NCI-H128 (cell line): ENCODE data around the gene SLC34A3.

Experiments
- DNase-seq: peaks from one replicate; lab custom pipeline; 2025; ENCODE audit not compliant: unreplicated experiment; lab: John Stamatoyannopoulos, UW

The SLC34A3 gene

GRCh38 chr9:137230705-137231371 is at the start of gene SLC34A3:
Gene SLC34A3, plus strand, starts transcription at chr9:137230901. Its CDS starts 802 bp downstream, at chr9:137231703.
- DNase-seq, result no peak

GRCh38 chr9:137181680-137182079 is 49.0 kb upstream of the SLC34A3 start:
- DNase-seq, result no peak

- DNase-seq, result no peak
Observed at GRCh38 chr9:137182836-137183235, 47.9 kb upstream of the SLC34A3 start.

GRCh38 chr9:137183980-137184595 is 46.6 kb upstream of the SLC34A3 start:
- no peak for DNase-seq

- no peak for DNase-seq
Observed at GRCh38 chr9:137184881-137185660, 45.6 kb upstream of the SLC34A3 start.

- no peak for DNase-seq
Observed at GRCh38 chr9:137185921-137186320, 44.8 kb upstream of the SLC34A3 start.

- no peak for DNase-seq
Observed at GRCh38 chr9:137186385-137186784, 44.3 kb upstream of the SLC34A3 start.

- no peak for DNase-seq
Observed at GRCh38 chr9:137187386-137187785, 43.3 kb upstream of the SLC34A3 start.

- no peak for DNase-seq
Observed at GRCh38 chr9:137188086-137188489, 42.6 kb upstream of the SLC34A3 start.

GRCh38 chr9:137188490-137189296 is 42.0 kb upstream of the SLC34A3 start, which contains the start of the genes ANAPC2 and SSNA1:
Gene ANAPC2, minus strand, starts transcription at chr9:137188560. Its CDS starts 28 bp downstream, at chr9:137188532.
Gene SSNA1, plus strand, starts transcription at chr9:137188676. Its CDS starts 51 bp downstream, at chr9:137188727.
- peak; percentile 83 for DNase-seq

- DNase-seq, result no peak
Observed at GRCh38 chr9:137189297-137190295, 41.1 kb upstream of the SLC34A3 start.

- DNase-seq, result no peak
Observed at GRCh38 chr9:137190315-137190856, 40.3 kb upstream of the SLC34A3 start.

- DNase-seq, result no peak
Observed at GRCh38 chr9:137191245-137191644, 39.5 kb upstream of the SLC34A3 start.

GRCh38 chr9:137191691-137192447 is 38.8 kb upstream of the SLC34A3 start:
- DNase-seq, result no peak

- DNase-seq, result no peak
Observed at GRCh38 chr9:137192448-137192780, 38.3 kb upstream of the SLC34A3 start.

GRCh38 chr9:137192859-137193258 is 37.8 kb upstream of the SLC34A3 start:
- no peak for DNase-seq

GRCh38 chr9:137193771-137194170 is 36.9 kb upstream of the SLC34A3 start:
- no peak for DNase-seq

GRCh38 chr9:137194388-137194787 is 36.3 kb upstream of the SLC34A3 start:
- DNase-seq, result no peak

GRCh38 chr9:137194909-137195308 is 35.8 kb upstream of the SLC34A3 start:
- no peak for DNase-seq
